ENCODE results near the gene TRAPPC14.

The TRAPPC14 gene

GRCh38 chr7:100171840-100172239 lies 13.3 kb upstream of the TRAPPC14 start:
- DNase-seq: no peak

DNA sequence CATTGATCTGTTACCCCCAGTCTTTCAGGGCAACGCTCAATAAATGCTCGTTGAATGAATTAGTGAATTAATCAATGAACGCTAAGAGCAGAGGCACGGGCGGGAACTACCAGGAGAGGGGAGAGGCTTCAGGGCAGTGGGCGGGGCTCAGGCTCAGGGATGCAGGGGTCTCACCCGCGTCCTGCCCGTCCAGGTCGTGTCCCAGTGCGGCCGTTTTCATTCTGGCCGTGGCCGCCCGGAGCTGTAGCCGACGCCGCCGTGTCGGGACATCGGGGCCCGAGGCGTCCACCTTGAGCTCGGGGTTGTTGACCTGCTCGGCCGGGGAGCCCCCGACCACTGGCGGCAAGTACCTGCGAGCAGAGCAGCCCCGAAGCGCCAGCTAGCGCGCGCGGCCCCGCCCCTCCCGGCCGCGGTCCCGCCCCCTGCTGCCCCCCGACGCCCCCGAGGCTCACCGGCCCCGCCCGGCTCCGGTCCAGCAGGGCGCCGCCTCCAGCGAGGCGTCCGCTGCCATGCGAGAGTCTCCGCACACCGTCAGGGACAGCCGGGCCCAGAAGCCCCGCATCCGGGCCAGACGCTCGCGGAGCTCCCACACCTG lies 12.7 kb upstream of the TRAPPC14 start:
- no peak for DNase-seq

GRCh38 chr7:100170101-100170897 lies 11.8 kb upstream of the TRAPPC14 start:
- no peak for DNase-seq

- no peak for DNase-seq
Measured at GRCh38 chr7:100169147-100169850, 10.8 kb upstream of the TRAPPC14 start.

DNA sequence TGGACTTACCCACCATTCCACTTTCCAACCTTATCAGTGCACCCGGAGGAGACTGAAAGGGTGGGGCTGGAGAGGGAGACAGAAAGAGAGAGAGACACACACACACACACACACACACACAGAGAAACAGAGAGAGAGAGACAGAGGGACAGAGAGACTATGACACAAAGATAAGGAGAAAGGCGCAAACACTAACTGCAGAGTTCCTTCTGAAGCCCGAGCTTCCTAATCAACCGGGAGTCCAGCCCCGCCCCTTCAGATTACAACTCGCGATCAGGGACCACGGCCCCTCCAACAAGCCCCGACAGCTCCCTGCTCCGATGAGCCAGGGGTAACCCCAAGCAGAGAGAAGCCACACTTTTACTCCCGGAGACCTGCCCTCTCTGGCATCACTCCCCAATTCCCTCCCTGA lies 9.4 kb upstream of the TRAPPC14 start:
- DNase-seq: no peak

DNA sequence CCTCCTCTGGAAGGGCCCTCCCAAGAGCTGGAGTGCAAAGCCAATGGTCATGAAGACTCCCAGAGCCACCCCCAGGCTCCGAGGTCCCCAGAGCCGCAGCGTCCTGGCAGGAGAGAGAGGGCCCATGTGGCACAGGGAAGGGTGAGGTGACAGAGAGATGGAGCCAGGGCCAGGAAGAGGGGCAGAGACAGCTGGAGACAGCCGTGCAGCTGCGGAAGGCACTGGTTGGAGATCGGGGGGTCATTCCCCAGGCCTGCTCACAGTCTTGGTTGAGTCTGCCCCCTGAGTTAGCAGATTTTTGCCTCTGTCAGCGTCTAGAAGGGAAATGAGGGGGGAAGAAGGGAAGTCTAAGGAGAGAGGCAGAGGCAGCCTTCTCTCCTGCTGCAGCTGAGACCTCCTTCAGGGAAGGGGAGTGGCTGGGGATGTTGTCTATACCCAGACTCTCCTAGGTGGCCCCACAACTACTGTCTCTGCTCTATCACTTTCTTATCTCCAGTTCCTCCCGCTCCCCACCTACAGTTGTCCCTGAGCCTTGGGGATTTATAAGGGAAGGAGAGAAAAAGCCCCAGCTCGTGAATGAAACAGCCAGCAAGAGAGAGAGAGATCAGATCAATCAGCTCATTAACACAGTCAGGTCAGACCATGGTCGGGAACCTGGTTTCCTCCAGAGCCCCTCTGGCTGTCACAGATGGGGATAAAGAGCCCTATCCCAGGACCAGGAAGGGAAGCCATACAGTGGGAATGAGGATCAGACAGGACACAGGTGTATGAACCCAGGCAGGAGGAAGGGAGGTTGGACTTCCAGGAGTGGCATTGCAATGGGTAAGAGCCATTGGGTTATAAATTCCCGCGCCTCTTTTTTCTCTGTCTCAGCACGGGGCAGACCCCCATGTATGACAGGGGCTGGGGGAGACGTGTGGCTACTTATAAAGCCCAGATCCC lies 8.7 kb upstream of the TRAPPC14 start:
- DNase-seq: no peak

GRCh38 chr7:100166317-100166940 lies 7.9 kb upstream of the TRAPPC14 start:
- no peak for DNase-seq

GRCh38 chr7:100163871-100164270 lies 5.3 kb upstream of the TRAPPC14 start:
- DNase-seq: no peak

DNA sequence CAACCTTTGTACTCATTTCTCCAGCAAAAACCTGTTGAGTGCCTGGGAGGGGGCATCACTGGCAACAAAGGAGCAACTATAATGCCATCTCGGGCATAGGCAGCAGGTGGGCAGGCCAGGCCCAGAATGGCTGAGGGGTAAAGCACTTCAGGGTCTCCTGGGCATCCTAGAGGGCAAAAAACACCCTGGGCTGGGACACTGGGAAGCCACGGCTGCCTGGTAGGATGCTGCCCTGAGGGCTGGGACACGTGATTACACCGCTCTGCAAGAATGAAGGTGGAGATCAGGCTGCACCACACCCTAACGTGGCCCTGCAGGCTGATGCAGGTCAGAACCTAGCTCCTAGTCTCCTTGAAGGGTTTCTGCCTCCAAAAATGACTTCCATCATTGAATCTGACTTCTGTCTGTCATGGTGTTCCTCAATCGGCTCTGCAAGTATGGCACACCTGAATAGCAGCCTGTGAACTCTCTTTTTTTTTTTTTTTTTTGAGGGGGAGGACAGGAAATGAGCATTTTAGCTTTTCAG lies 4.5 kb upstream of the TRAPPC14 start:
- no peak for DNase-seq

DNA sequence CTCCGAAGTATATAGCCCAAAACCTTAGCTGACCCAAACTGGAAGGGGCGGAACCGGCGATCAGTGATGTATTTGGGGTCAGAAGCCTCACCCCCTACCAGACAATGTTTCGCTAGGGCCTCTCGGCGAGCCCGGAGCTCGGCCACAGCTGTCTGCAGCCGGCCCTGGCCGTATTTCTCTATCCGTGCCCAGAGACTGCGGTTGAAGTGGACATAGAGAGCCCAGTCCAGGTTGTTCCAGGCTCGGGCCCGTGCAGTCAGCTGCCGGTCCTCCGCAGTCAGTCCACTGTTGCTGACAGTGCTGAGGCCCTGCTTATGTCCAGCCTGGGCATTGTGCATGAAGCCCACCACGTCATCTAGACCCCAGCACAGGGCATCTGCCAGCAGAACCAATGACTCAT lies 1.5 kb upstream of the TRAPPC14 start:
- DNase-seq: no peak

DNA sequence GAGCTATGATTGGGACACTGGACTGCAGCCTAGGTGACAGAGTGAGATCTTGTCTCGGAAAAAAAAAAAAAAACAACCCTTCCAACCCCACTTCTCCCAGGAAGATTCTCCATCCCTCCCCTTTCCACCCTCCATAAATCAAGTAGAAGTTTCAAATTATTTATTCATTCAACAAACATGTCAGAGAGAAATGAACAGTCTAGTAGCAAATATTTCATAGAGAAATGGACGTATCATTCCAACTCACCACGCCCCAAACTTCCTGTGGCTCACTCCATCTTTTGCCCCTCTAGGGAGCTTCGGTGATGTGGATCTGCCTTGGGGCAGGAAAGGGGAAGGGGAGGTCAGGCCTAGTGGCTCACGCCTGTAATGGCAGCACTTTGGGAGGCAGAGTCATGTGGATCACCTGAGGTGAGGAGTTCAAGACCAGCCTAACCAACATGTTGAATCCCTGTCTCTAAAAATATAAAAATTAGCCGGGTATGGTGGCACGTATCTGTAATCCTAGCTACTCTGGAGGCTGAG lies 638 bp upstream of the TRAPPC14 start:
- DNase-seq: no peak

DNA sequence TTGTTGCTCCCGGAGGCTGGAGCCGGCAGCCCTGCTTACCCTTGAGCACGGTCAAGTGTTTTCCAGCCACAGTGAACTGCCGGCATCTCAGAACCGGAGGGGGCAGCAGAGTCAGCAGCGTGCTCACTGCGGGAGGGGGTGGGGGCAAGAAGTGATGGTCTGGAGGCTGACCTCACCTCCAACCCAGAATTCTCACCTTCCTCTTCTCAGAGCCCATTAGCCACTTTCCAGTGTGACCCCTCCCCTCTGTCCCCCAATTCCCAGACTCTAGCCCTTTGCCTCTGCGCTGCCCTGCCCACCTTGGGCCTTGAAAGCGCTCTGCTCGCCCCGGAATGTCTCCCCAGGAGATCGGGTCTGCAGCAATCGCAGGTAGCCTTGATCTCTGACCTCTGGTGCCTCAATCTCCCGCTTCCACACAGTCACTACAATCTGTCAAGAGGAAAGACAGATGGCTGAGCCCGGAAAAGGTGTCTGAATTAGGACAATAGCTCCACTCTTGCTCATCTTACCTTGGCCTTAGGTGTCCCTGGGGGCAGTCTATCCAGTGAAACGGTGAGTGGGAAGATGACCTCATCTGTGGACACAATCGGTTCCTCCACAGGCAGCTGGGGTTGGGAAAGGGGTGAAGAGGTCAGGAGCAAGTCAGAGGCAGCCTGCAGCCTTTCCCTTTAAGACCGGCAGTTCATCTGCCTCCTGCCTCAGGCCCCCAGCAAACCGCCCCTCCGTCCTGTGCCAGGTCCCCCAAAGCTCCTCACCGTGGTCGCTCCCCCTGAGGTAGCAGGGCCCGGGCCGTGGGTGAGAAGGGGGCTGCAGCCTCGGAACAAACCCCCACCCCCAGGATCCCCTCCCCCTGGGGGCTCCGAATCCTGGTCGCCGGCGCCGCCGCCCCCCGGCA lies 942 bp downstream of the TRAPPC14 start:
- no peak for DNase-seq

DNA sequence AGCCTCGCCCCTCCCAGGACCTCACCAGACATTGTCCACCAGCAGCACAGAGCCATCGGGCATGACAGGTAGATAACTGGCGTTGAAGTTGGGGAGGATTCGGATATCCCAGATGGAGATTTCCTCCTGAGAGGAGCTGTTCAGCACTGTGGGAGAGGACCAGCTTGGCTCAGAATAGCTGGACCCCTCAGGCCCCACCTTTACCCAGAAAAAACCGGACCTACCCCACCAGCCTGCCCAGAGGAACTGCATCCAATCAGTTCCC lies 1.5 kb downstream of the TRAPPC14 start:
- no peak for DNase-seq

GRCh38 chr7:100156331-100157068 lies 2.0 kb downstream of the TRAPPC14 start:
- DNase-seq: no peak

GRCh38 chr7:100155553-100156317 lies 2.8 kb downstream of the TRAPPC14 start:
- no peak for DNase-seq

DNA sequence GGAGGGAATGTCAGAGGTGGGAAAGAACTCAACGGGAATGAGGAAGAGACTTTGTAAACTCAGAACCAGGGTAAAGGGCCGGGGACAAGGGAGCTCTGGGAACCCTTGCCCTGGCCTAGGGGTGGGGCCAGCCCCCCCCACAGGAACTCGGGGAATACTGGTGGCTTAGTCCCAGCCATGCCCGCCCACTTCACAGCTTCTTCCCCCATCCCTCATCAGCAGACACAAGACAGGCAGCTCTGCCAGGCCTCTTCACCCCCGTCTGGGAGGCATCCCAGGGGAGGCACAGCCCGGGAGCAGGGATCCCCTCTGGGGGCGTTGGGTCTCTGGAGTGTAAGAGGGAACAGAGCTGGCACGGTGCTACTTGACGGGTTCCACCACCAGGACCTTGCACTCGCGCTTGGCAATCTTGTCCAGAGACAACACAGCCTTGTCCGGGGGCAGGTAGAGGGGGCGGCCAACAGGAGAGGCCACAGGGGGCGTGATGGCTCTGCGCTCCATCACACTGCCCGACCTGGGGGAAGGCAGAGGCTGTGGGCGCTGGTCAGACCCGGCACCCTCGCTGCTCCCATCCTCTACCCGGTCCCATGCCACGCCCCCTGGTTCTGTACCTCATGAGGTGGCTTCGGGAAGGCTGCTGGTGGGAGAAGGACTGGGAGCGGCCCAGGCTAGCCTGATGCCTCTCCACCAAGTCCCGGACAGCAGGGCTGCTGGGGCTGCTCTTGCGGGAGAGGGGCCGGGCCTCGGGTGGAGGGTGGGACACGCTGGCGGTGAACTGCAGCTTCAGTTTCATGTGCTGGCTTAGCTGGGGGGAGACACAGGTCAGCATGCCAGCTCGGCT lies 3.7 kb downstream of the TRAPPC14 start:
- no peak for DNase-seq

- no peak for DNase-seq
Measured at GRCh38 chr7:100153708-100154535, 4.6 kb downstream of the TRAPPC14 start.
